ENCODE results near the gene ZBED2.
"Not testable (repeated sequence)": the region's sequence is repeated elsewhere in the genome, so short reads cannot be mapped to it uniquely, and the experiment has no call there.

Gene ZBED2

GRCh38 chr3:111595232-111595631 lies at the start of gene ZBED2:
ZBED2 (minus strand) TSS chr3:111595346; CDS start chr3:111594201, 1,145 bp downstream.
- Histone ChIP-seq H3K9ac (ENCODE audit: low read length) (no peak within 1 kb of the TSS), H3K27me3 (ENCODE audit: control insufficient read depth, insufficient read depth, low read length) (no peaks in the 10 kb centered on the region), H3K9me3 (ENCODE audit: control insufficient read depth, low read depth, low read length) (no peaks in the 10 kb centered on the region), H3K4me1 (ENCODE audit: control insufficient read depth, low read depth, low read length) (no peaks in the 10 kb centered on the region), H3K4me3 (ENCODE audit: low read length) (no peak within 1 kb of the TSS), H3K27ac (ENCODE audit: low read length) (no peak within 1 kb of the TSS), H3K36me3 (ENCODE audit: control insufficient read depth, low read depth, low read length) (no peaks in the 10 kb centered on the region)

- Histone ChIP-seq H3K9me3 (ENCODE audit: control insufficient read depth, low read depth, low read length) (no peaks in the 10 kb centered on the region), H3K27ac (ENCODE audit: low read length) (no peak overlapping the region), H3K27me3 (ENCODE audit: control insufficient read depth, insufficient read depth, low read length) (no peaks in the 10 kb centered on the region)
These were observed 44.2 kb upstream of the ZBED2 start for GRCh38 chr3:111639316-111639715.

DNA sequence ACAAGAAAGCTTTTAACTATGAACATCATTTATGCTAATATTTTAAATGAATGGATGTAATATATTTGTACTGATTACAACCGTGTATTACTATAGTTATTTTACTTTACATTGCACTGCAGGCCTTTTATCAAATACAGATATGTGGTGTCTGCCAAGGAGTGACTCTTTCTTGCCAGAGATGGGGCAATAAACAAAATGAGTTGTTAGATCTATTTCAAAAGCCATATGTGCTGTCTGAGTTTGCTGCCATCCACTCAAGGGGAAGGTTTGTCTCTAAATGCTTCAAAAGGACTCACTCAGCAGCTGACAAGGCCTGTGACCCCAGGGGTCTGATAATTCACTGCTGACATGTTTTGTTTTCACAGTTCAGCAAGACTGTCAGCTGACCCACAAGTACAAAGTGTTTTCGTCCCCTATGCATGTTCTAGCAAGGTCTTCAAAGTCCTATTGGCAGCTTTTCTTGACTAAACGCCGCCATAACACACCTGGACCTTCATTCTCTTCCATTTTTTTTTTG lies 41.3 kb upstream of the ZBED2 start:
- Histone ChIP-seq H3K27ac (ENCODE audit: low read length) (no peak overlapping the region), H3K9me3 (ENCODE audit: control insufficient read depth, low read depth, low read length) (no peaks in the 10 kb centered on the region), H3K9ac (ENCODE audit: low read length) (no peak overlapping the region), H3K27me3 (ENCODE audit: control insufficient read depth, insufficient read depth, low read length) (no peaks in the 10 kb centered on the region), H3K36me3 (ENCODE audit: control insufficient read depth, low read depth, low read length) (no peaks in the 10 kb centered on the region), H3K4me1 (ENCODE audit: control insufficient read depth, low read depth, low read length) (no peaks in the 10 kb centered on the region), H3K4me3 (ENCODE audit: low read length) (no peak overlapping the region)

More at GRCh38 chr3:111639316-111639715, 44.2 kb upstream of the ZBED2 start:
- Histone ChIP-seq H3K4me3 (ENCODE audit: low read length) (no peak overlapping the region), H3K9ac (ENCODE audit: low read length) (no peak overlapping the region), H3K4me1 (ENCODE audit: control insufficient read depth, low read depth, low read length) (no peaks in the 10 kb centered on the region), H3K36me3 (ENCODE audit: control insufficient read depth, low read depth, low read length) (no peaks in the 10 kb centered on the region)

GRCh38 chr3:111635403-111635802 lies 40.3 kb upstream of the ZBED2 start:
- Histone ChIP-seq H3K9ac (ENCODE audit: low read length) (no peak overlapping the region), H3K4me1 (ENCODE audit: control insufficient read depth, low read depth, low read length) (no peaks in the 10 kb centered on the region), H3K36me3 (ENCODE audit: control insufficient read depth, low read depth, low read length) (no peaks in the 10 kb centered on the region), H3K9me3 (ENCODE audit: control insufficient read depth, low read depth, low read length) (no peaks in the 10 kb centered on the region), H3K4me3 (ENCODE audit: low read length) (no peak overlapping the region), H3K27me3 (ENCODE audit: control insufficient read depth, insufficient read depth, low read length) (no peaks in the 10 kb centered on the region), H3K27ac (ENCODE audit: low read length) (no peak overlapping the region)

- not testable (repeated sequence) for H3K36me3 ChIP-seq (ENCODE audit: control insufficient read depth, low read depth, low read length); H3K27me3 ChIP-seq (ENCODE audit: control insufficient read depth, insufficient read depth, low read length); H3K9ac ChIP-seq (ENCODE audit: low read length); H3K4me3 ChIP-seq (ENCODE audit: low read length); H3K4me1 ChIP-seq (ENCODE audit: control insufficient read depth, low read depth, low read length); H3K27ac ChIP-seq (ENCODE audit: low read length); H3K9me3 ChIP-seq (ENCODE audit: control insufficient read depth, low read depth, low read length)
These were observed 35.5 kb upstream of the ZBED2 start for GRCh38 chr3:111630638-111631037.

- H3K9ac ChIP-seq (ENCODE audit: low read length); H3K4me1 ChIP-seq (ENCODE audit: control insufficient read depth, low read depth, low read length); H3K9me3 ChIP-seq (ENCODE audit: control insufficient read depth, low read depth, low read length); H3K27me3 ChIP-seq (ENCODE audit: control insufficient read depth, insufficient read depth, low read length); H3K36me3 ChIP-seq (ENCODE audit: control insufficient read depth, low read depth, low read length); H3K27ac ChIP-seq (ENCODE audit: low read length); H3K4me3 ChIP-seq (ENCODE audit: low read length): not testable (repeated sequence)
These were observed 33.9 kb upstream of the ZBED2 start for GRCh38 chr3:111629018-111629417.

- H3K36me3 ChIP-seq (ENCODE audit: control insufficient read depth, low read depth, low read length): no peaks in the 10 kb centered on the region
These were observed 31.9 kb upstream of the ZBED2 start for GRCh38 chr3:111627092-111627491.

GRCh38 chr3:111621535-111621934 lies 26.4 kb upstream of the ZBED2 start:
- no peaks in the 10 kb centered on the region for H3K4me1 ChIP-seq (ENCODE audit: control insufficient read depth, low read depth, low read length)
- no peak overlapping the region for H3K9ac ChIP-seq (ENCODE audit: low read length)
- H3K9me3 ChIP-seq (ENCODE audit: control insufficient read depth, low read depth, low read length): peaks cover 8% of the 10 kb centered on the region
- no peaks in the 10 kb centered on the region for H3K36me3 ChIP-seq (ENCODE audit: control insufficient read depth, low read depth, low read length)
- H3K4me3 ChIP-seq (ENCODE audit: low read length): no peak overlapping the region
- H3K27ac ChIP-seq (ENCODE audit: low read length): no peak overlapping the region
- no peaks in the 10 kb centered on the region for H3K27me3 ChIP-seq (ENCODE audit: control insufficient read depth, insufficient read depth, low read length)

More at GRCh38 chr3:111627092-111627491, 31.9 kb upstream of the ZBED2 start:
- Histone ChIP-seq H3K27me3 (ENCODE audit: control insufficient read depth, insufficient read depth, low read length) (no peaks in the 10 kb centered on the region), H3K4me1 (ENCODE audit: control insufficient read depth, low read depth, low read length) (no peaks in the 10 kb centered on the region), H3K4me3 (ENCODE audit: low read length) (no peak overlapping the region), H3K27ac (ENCODE audit: low read length) (no peak overlapping the region), H3K9me3 (ENCODE audit: control insufficient read depth, low read depth, low read length) (no peaks in the 10 kb centered on the region), H3K9ac (ENCODE audit: low read length) (no peak overlapping the region)

DNA sequence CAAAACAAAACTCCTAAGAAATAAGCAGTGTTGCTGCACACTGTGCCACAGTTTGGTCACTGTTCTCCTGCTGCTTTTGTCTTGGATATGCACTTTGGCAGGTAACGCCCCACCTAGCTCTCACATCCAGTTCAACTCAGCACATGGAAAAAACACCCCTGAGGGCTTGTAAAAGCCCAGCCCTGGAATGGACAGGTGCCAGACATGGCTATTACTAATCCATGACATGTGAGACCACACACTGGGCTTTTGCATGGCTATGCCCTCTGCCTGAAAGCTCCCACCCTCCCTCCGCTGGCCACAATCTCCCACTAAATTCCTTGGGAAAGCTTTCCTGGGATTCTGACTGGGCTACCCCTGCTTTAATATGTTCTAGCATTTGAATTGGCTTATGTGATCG lies 24.7 kb upstream of the ZBED2 start:
- H3K36me3 ChIP-seq (ENCODE audit: control insufficient read depth, low read depth, low read length): no peaks in the 10 kb centered on the region
- H3K27me3 ChIP-seq (ENCODE audit: control insufficient read depth, insufficient read depth, low read length): no peaks in the 10 kb centered on the region
- no peak overlapping the region for H3K4me3 ChIP-seq (ENCODE audit: low read length)
- peaks cover 8% of the 10 kb centered on the region for H3K9me3 ChIP-seq (ENCODE audit: control insufficient read depth, low read depth, low read length)
- H3K4me1 ChIP-seq (ENCODE audit: control insufficient read depth, low read depth, low read length): no peaks in the 10 kb centered on the region
- H3K27ac ChIP-seq (ENCODE audit: low read length): no peak overlapping the region
- no peak overlapping the region for H3K9ac ChIP-seq (ENCODE audit: low read length)

DNA sequence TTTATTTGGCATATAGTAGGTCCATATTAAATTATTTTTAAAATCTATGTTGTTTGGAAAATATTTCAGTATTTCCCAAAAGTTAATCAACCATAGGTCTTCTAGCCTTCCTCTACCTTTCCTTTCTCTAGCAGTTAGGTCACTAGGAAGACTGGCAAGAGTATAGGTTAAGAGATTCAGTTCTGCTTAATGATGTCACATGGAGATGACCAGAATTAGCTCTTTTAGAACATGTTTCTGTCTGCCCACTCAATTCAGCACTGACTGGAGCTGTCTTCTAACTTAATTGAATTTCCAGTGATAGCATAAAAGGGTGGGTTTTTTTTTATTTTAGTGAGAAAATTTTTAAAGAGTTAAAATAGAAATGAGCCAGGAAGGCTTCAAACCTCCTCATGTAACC lies 23.8 kb upstream of the ZBED2 start:
- no peaks in the 10 kb centered on the region for H3K4me1 ChIP-seq (ENCODE audit: control insufficient read depth, low read depth, low read length)
- no peak overlapping the region for H3K4me3 ChIP-seq (ENCODE audit: low read length)
- peaks cover 8% of the 10 kb centered on the region for H3K9me3 ChIP-seq (ENCODE audit: control insufficient read depth, low read depth, low read length)
- no peak overlapping the region for H3K9ac ChIP-seq (ENCODE audit: low read length)
- H3K27ac ChIP-seq (ENCODE audit: low read length): no peak overlapping the region
- no peaks in the 10 kb centered on the region for H3K36me3 ChIP-seq (ENCODE audit: control insufficient read depth, low read depth, low read length)
- H3K27me3 ChIP-seq (ENCODE audit: control insufficient read depth, insufficient read depth, low read length): no peaks in the 10 kb centered on the region

GRCh38 chr3:111617912-111618601 lies 22.9 kb upstream of the ZBED2 start:
- Histone ChIP-seq H3K27me3 (ENCODE audit: control insufficient read depth, insufficient read depth, low read length) (no peaks in the 10 kb centered on the region), H3K36me3 (ENCODE audit: control insufficient read depth, low read depth, low read length) (no peaks in the 10 kb centered on the region), H3K9me3 (ENCODE audit: control insufficient read depth, low read depth, low read length) (peaks cover 8% of the 10 kb centered on the region), H3K4me1 (ENCODE audit: control insufficient read depth, low read depth, low read length) (no peaks in the 10 kb centered on the region), H3K9ac (ENCODE audit: low read length) (no peak overlapping the region), H3K4me3 (ENCODE audit: low read length) (no peak overlapping the region), H3K27ac (ENCODE audit: low read length) (no peak overlapping the region)

DNA sequence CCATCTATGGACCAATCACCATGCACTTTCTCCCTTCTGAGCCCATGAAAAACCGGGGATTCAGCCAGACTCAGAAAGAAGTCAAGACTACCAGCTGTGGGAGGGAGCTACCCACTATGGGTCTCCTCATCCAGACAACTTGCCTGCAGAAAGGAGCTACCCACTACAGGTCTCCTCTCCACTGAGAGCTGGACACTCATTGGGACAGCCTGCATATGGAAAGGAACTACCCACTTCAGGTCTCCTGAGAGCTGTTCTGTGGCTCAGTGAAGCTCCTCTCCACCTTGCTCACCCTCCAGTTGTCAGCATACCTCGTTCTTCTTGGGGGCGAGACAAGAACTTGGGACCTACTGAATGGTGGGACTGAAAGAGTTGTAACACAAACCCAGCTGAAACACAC lies 22.3 kb upstream of the ZBED2 start:
- H3K9me3 ChIP-seq (ENCODE audit: control insufficient read depth, low read depth, low read length): peaks cover 8% of the 10 kb centered on the region

More for the DNA sequence above, 22.3 kb upstream of the ZBED2 start:
- Histone ChIP-seq H3K4me1 (ENCODE audit: control insufficient read depth, low read depth, low read length) (no peaks in the 10 kb centered on the region), H3K27ac (ENCODE audit: low read length) (no peak overlapping the region), H3K27me3 (ENCODE audit: control insufficient read depth, insufficient read depth, low read length) (no peaks in the 10 kb centered on the region), H3K9ac (ENCODE audit: low read length) (no peak overlapping the region), H3K4me3 (ENCODE audit: low read length) (no peak overlapping the region), H3K36me3 (ENCODE audit: control insufficient read depth, low read depth, low read length) (no peaks in the 10 kb centered on the region)

All from iPS-18a (cell line).